ENCODE measurements around the gene SDF2L1.

DNA sequence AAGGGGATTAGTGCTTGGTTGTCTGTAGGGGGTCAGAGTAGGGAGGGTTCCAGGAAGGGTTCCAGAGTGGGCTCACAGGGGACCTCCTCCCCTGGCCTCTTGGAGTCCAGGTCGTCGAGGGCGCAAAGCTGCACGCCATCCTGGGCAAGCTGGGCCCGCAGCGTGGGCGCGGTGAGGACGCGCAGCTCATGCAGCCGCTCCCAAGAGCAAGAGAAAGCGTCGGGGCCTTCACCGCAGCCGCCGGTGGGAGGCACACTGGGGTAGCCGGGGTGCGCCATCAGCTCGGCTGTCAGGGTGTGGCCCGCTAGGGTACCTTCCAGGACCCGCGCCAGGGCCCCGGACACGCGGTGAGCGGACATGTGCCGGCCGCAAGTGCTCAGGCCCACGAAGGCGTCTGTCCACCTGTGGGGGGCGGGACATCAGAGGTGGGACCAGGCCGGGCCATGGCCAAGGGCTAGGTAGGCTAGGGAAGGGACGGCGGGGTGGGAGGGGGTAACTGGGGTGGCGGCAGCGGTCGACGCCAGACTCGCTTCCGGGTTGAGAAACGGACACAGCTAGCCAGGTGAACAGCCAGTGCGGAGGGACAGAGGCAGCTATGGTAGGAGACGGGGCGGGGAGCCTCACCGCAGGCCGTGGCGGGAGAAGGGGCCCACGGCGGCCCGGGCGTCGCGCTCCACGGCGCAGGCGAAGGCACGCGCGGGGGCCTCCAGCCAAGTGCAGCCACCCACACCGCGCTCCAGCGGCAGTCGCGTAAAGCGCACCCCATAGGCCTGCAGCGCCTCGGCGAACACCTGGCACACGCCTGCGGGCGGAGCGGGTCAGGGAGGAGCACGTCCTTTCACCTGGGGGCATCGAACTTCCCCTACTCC lies 13.5 kb upstream of the SDF2L1 start:
- TF ChIP-seq, protein P1, sequence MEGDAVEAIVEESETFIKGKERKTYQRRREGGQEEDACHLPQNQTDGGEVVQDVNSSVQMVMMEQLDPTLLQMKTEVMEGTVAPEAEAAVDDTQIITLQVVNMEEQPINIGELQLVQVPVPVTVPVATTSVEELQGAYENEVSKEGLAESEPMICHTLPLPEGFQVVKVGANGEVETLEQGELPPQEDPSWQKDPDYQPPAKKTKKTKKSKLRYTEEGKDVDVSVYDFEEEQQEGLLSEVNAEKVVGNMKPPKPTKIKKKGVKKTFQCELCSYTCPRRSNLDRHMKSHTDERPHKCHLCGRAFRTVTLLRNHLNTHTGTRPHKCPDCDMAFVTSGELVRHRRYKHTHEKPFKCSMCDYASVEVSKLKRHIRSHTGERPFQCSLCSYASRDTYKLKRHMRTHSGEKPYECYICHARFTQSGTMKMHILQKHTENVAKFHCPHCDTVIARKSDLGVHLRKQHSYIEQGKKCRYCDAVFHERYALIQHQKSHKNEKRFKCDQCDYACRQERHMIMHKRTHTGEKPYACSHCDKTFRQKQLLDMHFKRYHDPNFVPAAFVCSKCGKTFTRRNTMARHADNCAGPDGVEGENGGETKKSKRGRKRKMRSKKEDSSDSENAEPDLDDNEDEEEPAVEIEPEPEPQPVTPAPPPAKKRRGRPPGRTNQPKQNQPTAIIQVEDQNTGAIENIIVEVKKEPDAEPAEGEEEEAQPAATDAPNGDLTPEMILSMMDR (IDR thresholded peaks at IDR 0.05; ENCODE audit: low read length) = no peak
- TF ChIP-seq EZH2 (IDR thresholded peaks at IDR 0.05; ENCODE audit: borderline replicate concordance, low read length) = no peak

Data from OCI-LY1 (cell line).